ENCODE measurements around the gene PRUNE2. TPM values are rescaled to one million over a fixed set of nuclear protein-coding genes. Genes with fewer than 3 reads are reported as not detected.

The PRUNE2 gene
- total and polyA plus RNA-seq, 9 of the 15 experiments (the other 6 are each of a cell fraction or from before 2014, with no cell fraction given): 0.05 to 0.45 (median 0.18) TPM; not detected in 1

GRCh38 chr9:76835571-76836283 is 70.2 kb downstream of the PRUNE2 start:
- no peaks in the 10 kb centered on the region for H3K36me3 ChIP-seq (ENCODE audit: control insufficient read depth, insufficient read depth, low read length)
- no peaks in the 10 kb centered on the region for H4K20me1 ChIP-seq (replicated peaks; ENCODE audit: control insufficient read depth, insufficient read depth, low read length)
- H3K9ac ChIP-seq (ENCODE audit: insufficient read depth in 1 of 2, low read depth in 2 of 2, low read length in 2 of 2): no peak overlapping the region
- H2AFZ ChIP-seq (ENCODE audit: low read depth, low read length): no peak overlapping the region
- no peaks in the 10 kb centered on the region; a peak in 1 of 5 replicates for H3K27me3 ChIP-seq (ENCODE audit: control insufficient read depth in 2 of 2, insufficient read depth in 2 of 2, low read length in 2 of 2)
- H3K9me3 ChIP-seq (replicated peaks; ENCODE audit: control insufficient read depth, insufficient read depth, low read depth, low read length): no peaks in the 10 kb centered on the region
- H3K9me1 ChIP-seq (ENCODE audit: control insufficient read depth, insufficient read depth, low read length): no peaks in the 10 kb centered on the region
- ATAC-seq: no peak
- 0% methylated on average over 6 of the region's 7 CpGs for WGBS (ENCODE audit: insufficient coverage, low coverage, missing lambda C conversion rate)
- DNase-seq (ENCODE audit: extremely low read depth in 1 of 4, low spot score in 3 of 4): no peak
- no peak overlapping the region for H3K4me3 ChIP-seq
- no peaks in the 10 kb centered on the region for H3K4me1 ChIP-seq (replicated peaks in 1 of 2; ENCODE audit: control insufficient read depth in 2 of 2, insufficient read depth in 2 of 2, low read length in 2 of 2)
- H3K79me2 ChIP-seq (ENCODE audit: control insufficient read depth, insufficient read depth, low read length): no peaks in the 10 kb centered on the region
- H3K4me2 ChIP-seq (ENCODE audit: insufficient read depth, low read length): no peak overlapping the region
- BruUV-seq (replicated peaks): no TSS peak
- CTCF ChIA-PET (ENCODE audit: low intra/inter-chr PET ratio): no interaction called here
- in situ Hi-C loops (cut with MboI): no loop called here
- intact Hi-C loops (cut with micrococcal nuclease): no loop called here
- FAIRE-seq: no peak
- no peak overlapping the region for H3K27ac ChIP-seq (ENCODE audit: extremely low read depth, low read depth, low read length)
- POLR2A ChIA-PET: interaction anchor here (0.9 kb wide), 1 partner anchor 12 kb away, joined by 5 read pairs; no protein-coding TSS in a partner anchor
- TF ChIP-seq FOSL1 (tag; conservative IDR thresholded peaks at IDR 0.05) (no peak), MAFF (IDR thresholded peaks at IDR 0.05; ENCODE audit: low read length) (peak; percentile 90), ZNF277 (CRISPR knock-in tag; IDR thresholded peaks at IDR 0.05; ENCODE audit: borderline replicate concordance) (no peak), ZC3H11A (IDR thresholded peaks at IDR 0.05; ENCODE audit: low read depth, low read length) (no peak), MAFG (tag; conservative IDR thresholded peaks at IDR 0.05) (peak; percentile 87), BDP1 (IDR thresholded peaks at IDR 0.05; ENCODE audit: insufficient read depth, insufficient read length) (no peak), POLR3A (IDR thresholded peaks at IDR 0.05; ENCODE audit: borderline replicate concordance, extremely low read depth, insufficient read depth, insufficient read length) (no peak), ZNF316 (IDR thresholded peaks at IDR 0.05) (peak; percentile 86), MYC (IDR thresholded peaks at IDR 0.05; ENCODE audit: low read depth, low read length) (no peak), MYC (CRISPR knock-in tag; IDR thresholded peaks at IDR 0.05; ENCODE audit: borderline replicate concordance, low read depth) (no peak), MAFK (IDR thresholded peaks at IDR 0.05; ENCODE audit: low read length) (peak; percentile 93), C11orf30 (IDR thresholded peaks at IDR 0.05; ENCODE audit: low read depth) (peak; percentile 81), PCBP1 (IDR thresholded peaks at IDR 0.05; ENCODE audit: low read depth, low read length, poor library complexity, severe bottlenecking) (no peak), GTF2E2 (tag; IDR thresholded peaks at IDR 0.05) (no peak), TARDBP (IDR thresholded peaks at IDR 0.05) (no peak), TSHZ1 (CRISPR knock-in tag; IDR thresholded peaks at IDR 0.05) (no peak)
- TF ChIP-seq, protein P1, sequence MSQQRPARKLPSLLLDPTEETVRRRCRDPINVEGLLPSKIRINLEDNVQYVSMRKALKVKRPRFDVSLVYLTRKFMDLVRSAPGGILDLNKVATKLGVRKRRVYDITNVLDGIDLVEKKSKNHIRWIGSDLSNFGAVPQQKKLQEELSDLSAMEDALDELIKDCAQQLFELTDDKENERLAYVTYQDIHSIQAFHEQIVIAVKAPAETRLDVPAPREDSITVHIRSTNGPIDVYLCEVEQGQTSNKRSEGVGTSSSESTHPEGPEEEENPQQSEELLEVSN (IDR thresholded peaks at IDR 0.05; ENCODE audit: borderline replicate concordance in 1 of 2, extremely low read depth in 1 of 2, insufficient read depth in 1 of 2, insufficient read length in 1 of 2, low read depth in 1 of 2, low read length in 1 of 2, poor library complexity in 1 of 2, severe bottlenecking in 1 of 2): no peak

All from K562 (cell line).